Vagina (tissue), 2 donors: Measurements from ENCODE around the gene SHC3.

Experiments
- CTCF ChIP-seq, 3 experiments: fragments of 450-650 bp in 2 of 3; fragments of 200-600 bp in 1 of 3; sonication (generic) in 1 of 3; IDR thresholded peaks; one replicate each; pipeline ENCODE4 v1.5.1; 2017 to 2019; ENCODE audit warnings: antibody characterized with exemption in 3 of 3, mild to moderate bottlenecking in 2 of 3, moderate library complexity in 2 of 3
- POLR2A ChIP-seq, 2 donors: fragments of 450-650 bp; IDR thresholded peaks; one replicate each; pipeline ENCODE4 v1.6.1; 2017; ENCODE audit warnings: antibody characterized with exemption in 2 of 2, mild to moderate bottlenecking in 2 of 2, moderate library complexity in 2 of 2

GRCh38 chr9:88984543-88984883, 194.1 kb downstream of the SHC3 start:
- TF ChIP-seq CTCF (IDR thresholded peaks at IDR 0.05) = no peak
- no peak for TF ChIP-seq POLR2A (IDR thresholded peaks at IDR 0.05)
